Suprapubic skin (tissue), 4 donors: ENCODE results near the gene NKX2-3. TPM values are rescaled to one million over a fixed set of nuclear protein-coding genes. Genes with fewer than 3 reads are reported as not detected.

Experiments
- DNase-seq, 2 donors: peaks; one replicate each; pipeline ENCODE4 v3.0.0-alpha.2; 2019; ENCODE audit warnings: low spot score in 2 of 2
- H3K27ac ChIP-seq: fragments of 200-600 bp; sonication (generic); one replicate; pipeline ENCODE4 v1.5.1; 2019
- H3K27me3 ChIP-seq: fragments of 200-600 bp; sonication (generic); one replicate; pipeline ENCODE4 v1.5.1; 2019
- H3K36me3 ChIP-seq: fragments of 200-600 bp; sonication (generic); one replicate; pipeline ENCODE4 v1.5.1; 2019
- H3K4me1 ChIP-seq: fragments of 200-600 bp; sonication (generic); one replicate; pipeline ENCODE4 v1.5.1; 2019
- H3K4me3 ChIP-seq: fragments of 200-600 bp; sonication (generic); one replicate; pipeline ENCODE4 v1.5.1; 2019; ENCODE audit warnings: mild to moderate bottlenecking
- H3K9me3 ChIP-seq: fragments of 200-600 bp; sonication (generic); one replicate; pipeline ENCODE4 v1.5.1; 2019
- CTCF ChIP-seq, 2 donors: fragments of 200-600 bp in 1 of 2; fragments of 450-650 bp in 1 of 2; sonication (generic) in 1 of 2; IDR thresholded peaks; one replicate each; pipeline ENCODE4 v1.5.1; 2016 to 2019; ENCODE audit warnings: antibody characterized with exemption in 2 of 2, mild to moderate bottlenecking in 1 of 2, moderate library complexity in 1 of 2
- EP300 ChIP-seq: sonication (generic); formaldehyde crosslinking; IDR thresholded peaks from one replicate; pipeline ENCODE4 v1.6.1; 2017; ENCODE audit warnings: antibody characterized with exemption
- POLR2A ChIP-seq, 2 donors: fragments of 450-650 bp; IDR thresholded peaks; one replicate each; pipeline ENCODE4 v1.6.1; 2017; ENCODE audit warnings: antibody characterized with exemption in 2 of 2, mild to moderate bottlenecking in 2 of 2, moderate library complexity in 2 of 2
- POLR2AphosphoS5 ChIP-seq, 3 donors: sonication (generic); formaldehyde crosslinking; IDR thresholded peaks; one replicate each; pipeline ENCODE4 v1.6.1; 2017; ENCODE audit warnings: antibody characterized with exemption in 3 of 3
- WGBS: methylation state at CpG from one replicate; pipeline ENCODE4 v1.1.5; 2018; 5-methylcytosine and 5-hydroxymethylcytosine counted together
- total RNA-seq, 4 donors: library from RNA; depleted of rRNA; stranded (reverse); fragments of >200 nt; gene quantifications; one replicate each; pipeline ENCODE4 v1.1.0, GENCODE V29; 2016

The NKX2-3 gene
- total RNA-seq, 4 donors from 2014 or later, result not detected

GRCh38 chr10:99537989-99538917 is 5.5 kb downstream of the NKX2-3 start:
- Histone ChIP-seq H3K4me3 (no peak overlapping the region), H3K4me1 (peaks cover 48% of the 10 kb centered on the region), H3K9me3 (no peaks in the 10 kb centered on the region), H3K27me3 (peaks cover 100% of the 10 kb centered on the region), H3K27ac (no peak overlapping the region), H3K36me3 (no peaks in the 10 kb centered on the region)
- 75% methylated on average over 8 of the region's 10 CpGs for WGBS
- TF ChIP-seq CTCF (IDR thresholded peaks at IDR 0.05) (no peak), POLR2A (IDR thresholded peaks at IDR 0.05) (no peak), EP300 (no peak), POLR2AphosphoS5 (IDR thresholded peaks at IDR 0.05) (no peak)
- no peak for DNase-seq

GRCh38 chr10:99539120-99539519 is 6.4 kb downstream of the NKX2-3 start:
- H3K27me3 ChIP-seq, result peaks cover 100% of the 10 kb centered on the region
- H3K9me3 ChIP-seq, result no peaks in the 10 kb centered on the region
- no peak overlapping the region for H3K4me3 ChIP-seq
- peaks cover 46% of the 10 kb centered on the region for H3K4me1 ChIP-seq
- no peaks in the 10 kb centered on the region for H3K36me3 ChIP-seq
- no peak for DNase-seq
- no peak for TF ChIP-seq POLR2A (IDR thresholded peaks at IDR 0.05)
- no peak for TF ChIP-seq EP300
- TF ChIP-seq POLR2AphosphoS5 (IDR thresholded peaks at IDR 0.05), result no peak
- TF ChIP-seq CTCF (IDR thresholded peaks at IDR 0.05), result no peak
- H3K27ac ChIP-seq, result no peak overlapping the region
- WGBS, result 70% methylated on average over 6 of the region's 6 CpGs

- no peak for TF ChIP-seq EP300
- no peak for TF ChIP-seq POLR2A (IDR thresholded peaks at IDR 0.05)
- no peak for TF ChIP-seq POLR2AphosphoS5 (IDR thresholded peaks at IDR 0.05)
- no peak for TF ChIP-seq CTCF (IDR thresholded peaks at IDR 0.05)
- WGBS, result 13% methylated on average over 1 of the region's 1 CpG
- no peak overlapping the region for H3K27ac ChIP-seq
- H3K36me3 ChIP-seq, result no peaks in the 10 kb centered on the region
- DNase-seq, result no peak
- peaks cover 100% of the 10 kb centered on the region for H3K27me3 ChIP-seq
- peaks cover 40% of the 10 kb centered on the region for H3K4me1 ChIP-seq
- H3K4me3 ChIP-seq, result no peak overlapping the region
- no peaks in the 10 kb centered on the region for H3K9me3 ChIP-seq
Measured at GRCh38 chr10:99539820-99540219, 7.1 kb downstream of the NKX2-3 start.

- TF ChIP-seq POLR2A (IDR thresholded peaks at IDR 0.05), result no peak
- no peak for TF ChIP-seq EP300
- TF ChIP-seq POLR2AphosphoS5 (IDR thresholded peaks at IDR 0.05), result no peak
- no peak for TF ChIP-seq CTCF (IDR thresholded peaks at IDR 0.05)
- Histone ChIP-seq H3K9me3 (no peaks in the 10 kb centered on the region), H3K27ac (no peak overlapping the region), H3K4me1 (peaks cover 36% of the 10 kb centered on the region), H3K4me3 (peak overlapping the region; percentile 4), H3K27me3 (peaks cover 100% of the 10 kb centered on the region), H3K36me3 (no peaks in the 10 kb centered on the region)
- 5% methylated on average over 15 of the region's 28 CpGs for WGBS
- DNase-seq, result no peak
Measured at GRCh38 chr10:99540306-99540656, 7.5 kb downstream of the NKX2-3 start.

GRCh38 chr10:99540657-99541531 is 8.2 kb downstream of the NKX2-3 start:
- peak overlapping the region; percentile 4 for H3K4me3 ChIP-seq
- peaks cover 30% of the 10 kb centered on the region for H3K4me1 ChIP-seq
- 10% methylated on average over 15 of the region's 49 CpGs for WGBS
- no peaks in the 10 kb centered on the region for H3K9me3 ChIP-seq
- H3K36me3 ChIP-seq, result no peaks in the 10 kb centered on the region
- DNase-seq, result no peak
- TF ChIP-seq CTCF (IDR thresholded peaks at IDR 0.05) (no peak), POLR2A (IDR thresholded peaks at IDR 0.05) (no peak), EP300 (no peak), POLR2AphosphoS5 (IDR thresholded peaks at IDR 0.05) (no peak)
- no peak overlapping the region for H3K27ac ChIP-seq
- H3K27me3 ChIP-seq, result peaks cover 100% of the 10 kb centered on the region
